Endothelial cell of umbilical vein (primary cell): ENCODE measurements around the gene GLI2. TPM values are rescaled to one million over a fixed set of nuclear protein-coding genes. Genes with fewer than 3 reads are reported as not detected.

Experiments used
- BruUV-seq: library from RNA; stranded (reverse); fragments of 400-500 nt; replicated peaks from 2 replicates; lab custom pipeline; 2021; lab: Mats Ljungman, UMichigan
- CTCF ChIA-PET: fragments of 300-600, 350-600 bp; sonication (Branson Sonifier 250); formaldehyde crosslinking; loops from one replicate; lab custom pipeline; 2021; ENCODE audit warnings: antibody characterized with exemption, inconsistent platforms; lab: Charles Lee
- POLR2A ChIA-PET: fragments of 300-600, 350-600 bp; sonication (Branson Sonifier 250); formaldehyde crosslinking; loops from one replicate; lab custom pipeline; 2021; ENCODE audit warnings: antibody characterized with exemption, inconsistent platforms; lab: Charles Lee
- DNase-seq: peaks from one replicate; pipeline ENCODE4 v3.0.0-alpha.2; 2011; ENCODE audit warnings: low read depth, low spot score
- FAIRE-seq: peaks from 2 replicates; lab custom pipeline; 2011; peaks lifted over from hg19 to GRCh38; lab: Jason Lieb, UNC
- H2AFZ ChIP-seq: 2 replicates; pipeline ENCODE4 v1.6.0; 2012; ENCODE audit warnings: low read depth, low read length, control low read depth, inconsistent platforms
- H3K27ac ChIP-seq: 2 replicates; pipeline ENCODE4 v1.5.1; 2011; ENCODE audit warnings: low read depth, mild to moderate bottlenecking, control low read depth, low read length, moderate library complexity; ENCODE audit not compliant: insufficient read depth
- H3K27me3 ChIP-seq, 2 experiments: 2 replicates each; pipeline versions ENCODE4 v1.6.0 to v1.6.1; 2011; ENCODE audit warnings: low read length in 2 of 2, mixed read lengths in 1 of 2; ENCODE audit not compliant: control insufficient read depth in 2 of 2, insufficient read depth in 2 of 2
- H3K36me3 ChIP-seq, 2 experiments: 2 replicates in 1 of 2; 3 replicates in 1 of 2; pipeline ENCODE4 v1.5.1; 2011; ENCODE audit warnings: low read length in 2 of 2, mild to moderate bottlenecking in 1 of 2, moderate library complexity in 1 of 2; ENCODE audit not compliant: control insufficient read depth in 2 of 2, insufficient read depth in 2 of 2; ENCODE audit errors: extremely low read depth in 1 of 2
- H3K4me1 ChIP-seq: 3 replicates; pipeline ENCODE4 v1.5.1; 2011; ENCODE audit warnings: mild to moderate bottlenecking, low read length; ENCODE audit not compliant: control insufficient read depth, insufficient read depth; ENCODE audit errors: extremely low read depth
- H3K4me2 ChIP-seq: 2 replicates; pipeline ENCODE4 v1.6.1; 2011; ENCODE audit warnings: low read length, control low read depth, mixed read lengths; ENCODE audit not compliant: insufficient read depth
- H3K4me3 ChIP-seq, 3 experiments: fragments of 200-600 bp in 1 of 3; sonication (generic), shearing (Covaris generic) in 1 of 3; replicated peaks in 1 of 3; 2 replicates each; pipeline ENCODE4 v1.5.1; 2011 to 2016; ENCODE audit warnings: control low read depth in 3 of 3, low read length in 3 of 3, mild to moderate bottlenecking in 2 of 3, inconsistent platforms in 1 of 3, low read depth in 1 of 3, moderate library complexity in 1 of 3; ENCODE audit not compliant: insufficient read depth in 1 of 3
- H3K79me2 ChIP-seq: 2 replicates; pipeline ENCODE4 v1.6.0; 2012; ENCODE audit warnings: low read length, inconsistent platforms; ENCODE audit not compliant: control insufficient read depth, insufficient read depth
- H3K9ac ChIP-seq: replicated peaks from 2 replicates; pipeline ENCODE3; 2011; ENCODE audit warnings: low read length, control low read depth; ENCODE audit not compliant: insufficient read depth; ENCODE audit errors: extremely low read depth
- H3K9me1 ChIP-seq: replicated peaks from 3 replicates; pipeline ENCODE4 v1.6.0; 2011; ENCODE audit warnings: mild to moderate bottlenecking, low read length; ENCODE audit not compliant: control insufficient read depth, insufficient read depth; ENCODE audit errors: extremely low read depth
- H3K9me3 ChIP-seq: replicated peaks from 2 replicates; pipeline ENCODE4 v1.5.1; 2012; ENCODE audit warnings: low read length, inconsistent platforms; ENCODE audit not compliant: control insufficient read depth, insufficient read depth
- H4K20me1 ChIP-seq: replicated peaks from 2 replicates; pipeline ENCODE3; 2011; ENCODE audit warnings: mild to moderate bottlenecking, low read length; ENCODE audit not compliant: control insufficient read depth, insufficient read depth; ENCODE audit errors: extremely low read depth
- CTCF ChIP-seq, 2 donors: IDR thresholded peaks; 1 replicate in 1 of 2; 2 replicates in 1 of 2; pipeline ENCODE4 v1.5.1; 2011; ENCODE audit warnings: low read length in 2 of 2, mild to moderate bottlenecking in 2 of 2, moderate library complexity in 2 of 2, control low read depth in 1 of 2, inconsistent platforms in 1 of 2, low read depth in 1 of 2; ENCODE audit not compliant: insufficient read depth in 1 of 2; ENCODE audit errors: extremely low read depth in 1 of 2
- EZH2 ChIP-seq: IDR thresholded peaks from 2 replicates; pipeline ENCODE4 v1.6.1; 2012; ENCODE audit warnings: borderline replicate concordance, low read depth, mild to moderate bottlenecking, moderate library complexity, low read length, inconsistent platforms; ENCODE audit not compliant: severe bottlenecking
- FOS ChIP-seq: IDR thresholded peaks from 2 replicates; pipeline ENCODE4 v1.6.1; 2011; ENCODE audit warnings: mild to moderate bottlenecking, low read length, moderate library complexity, borderline replicate concordance; ENCODE audit not compliant: insufficient read depth
- GATA2 ChIP-seq: IDR thresholded peaks from 2 replicates; pipeline ENCODE4 v1.7.0; 2011; ENCODE audit warnings: low read depth, mild to moderate bottlenecking, moderate library complexity, mixed read lengths, low read length; ENCODE audit not compliant: insufficient read length, insufficient read depth
- JUN ChIP-seq: IDR thresholded peaks from 2 replicates; pipeline ENCODE4 v1.6.1; 2011; ENCODE audit warnings: borderline replicate concordance, low read depth; ENCODE audit not compliant: insufficient read length, insufficient read depth
- MAX ChIP-seq: IDR thresholded peaks from 2 replicates; pipeline ENCODE4 v1.6.1; 2011; ENCODE audit not compliant: insufficient read depth, insufficient read length
- MYC ChIP-seq: IDR thresholded peaks from one replicate; pipeline ENCODE4 v1.6.1; 2011; ENCODE audit warnings: mild to moderate bottlenecking, low read depth, low read length
- POLR2A ChIP-seq: IDR thresholded peaks from 2 replicates; pipeline ENCODE4 v1.6.1; 2012; ENCODE audit warnings: low read depth, mild to moderate bottlenecking, control low read depth, low read length
- POLR2AphosphoS5 ChIP-seq: IDR thresholded peaks from 2 replicates; pipeline ENCODE4 v1.6.1; 2012; ENCODE audit warnings: low read depth, mild to moderate bottlenecking, control low read depth, low read length, moderate library complexity; ENCODE audit not compliant: insufficient read depth
- dilution Hi-C: fragments of 300-500 bp; cut with MboI; formaldehyde crosslinking; loops from one replicate; pipeline ENCODE4 v1.15.0; 2019; ENCODE audit warnings: low sequenced_read_pairs; ENCODE audit not compliant: extremely low pct_ligation_motif_present
- intact Hi-C: fragments of 100-400 bp; cut with micrococcal nuclease; formaldehyde crosslinking; loops from one replicate; pipeline ENCODE4 v1.10.0; 2022
- polyA plus RNA-seq, 4 experiments: library from polyadenylated mRNA; depleted of rRNA in 3 of 4; stranded (reverse) in 3 of 4; unstranded in 1 of 4; fragments of >200 nt; gene quantifications; 2 replicates each; pipeline versions ENCODE4 v1.2.1 to v1.2.3, GENCODE V29; 2011 to 2012; ENCODE audit warnings: missing spikeins in 1 of 4
- total RNA-seq: library from RNA; stranded (reverse); gene quantifications from 2 replicates; pipeline ENCODE4 v1.2.3, GENCODE V29; 2021

Gene GLI2
- total and polyA plus RNA-seq, 2 donors (not counting 3 experiments of a cell fraction or from before 2014, with no cell fraction given): 0.13 TPM; not detected in 1

GRCh38 chr2:120741571-120742561, 6.2 kb downstream of the GLI2 start:
- Histone ChIP-seq H3K79me2 (no peaks in the 10 kb centered on the region), H3K4me2 (no peak overlapping the region), H3K9ac (no peak overlapping the region), H4K20me1 (no peaks in the 10 kb centered on the region), H3K4me1 (no peaks in the 10 kb centered on the region), H3K27me3 (peaks cover 74 to 87% of the 10 kb centered on the region in 2 experiments), H3K9me3 (no peaks in the 10 kb centered on the region), H3K27ac (no peak overlapping the region), H3K4me3 (no peak overlapping the region), H3K36me3 (no peaks in the 10 kb centered on the region), H2AFZ (no peak overlapping the region), H3K9me1 (no peaks in the 10 kb centered on the region)
- intact Hi-C loops: no loop called here
- CTCF ChIA-PET: interaction anchor here (0.9 kb wide), 1 partner anchor 46 kb away, joined by 3 read pairs; no protein-coding TSS in a partner anchor
- TF ChIP-seq POLR2AphosphoS5 (no peak), EZH2 (peak; percentile 78)
- BruUV-seq: no TSS peak
- dilution Hi-C loops: no loop called here
- DNase-seq (no peak), FAIRE-seq (no peak)
- POLR2A ChIA-PET: no interaction called here

- Histone ChIP-seq H4K20me1 (no peaks in the 10 kb centered on the region), H3K9me3 (no peaks in the 10 kb centered on the region), H3K9ac (no peak overlapping the region), H3K4me3 (no peak overlapping the region), H3K4me1 (no peaks in the 10 kb centered on the region), H3K36me3 (no peaks in the 10 kb centered on the region), H3K27me3 (peaks cover 58 to 69% of the 10 kb centered on the region in 2 experiments), H2AFZ (no peak overlapping the region), H3K79me2 (no peaks in the 10 kb centered on the region), H3K27ac (no peak overlapping the region), H3K4me2 (no peak overlapping the region), H3K9me1 (no peaks in the 10 kb centered on the region)
- BruUV-seq: no TSS peak
- FAIRE-seq (no peak), DNase-seq (no peak)
- ChIA-PET CTCF (interaction anchor here (1.2 kb wide), 1 partner anchor 9 kb away, joined by 3 read pairs; no protein-coding TSS in a partner anchor), POLR2A (no interaction called here)
- no peak for TF ChIP-seq JUN
- TF ChIP-seq CTCF (IDR thresholded peaks at IDR 0.05; ENCODE audit: extremely low read depth in 1 of 2, insufficient read depth in 1 of 2, low read depth in 1 of 2, low read length in 2 of 2): no peak
- TF ChIP-seq EZH2: no peak
- no peak for TF ChIP-seq FOS
- TF ChIP-seq POLR2A: no peak
- no peak for TF ChIP-seq GATA2
- no peak for TF ChIP-seq MYC
- TF ChIP-seq POLR2AphosphoS5: no peak
- TF ChIP-seq MAX: no peak
- dilution Hi-C loops (no loop called here), intact Hi-C loops (no loop called here)
Measured at GRCh38 chr2:120743657-120744056, 8.0 kb downstream of the GLI2 start.
